H1 (cell line): ENCODE measurements around the gene BTNL8. TPM values are rescaled to one million over a fixed set of nuclear protein-coding genes. Genes with fewer than 3 reads are reported as not detected.

Experiments used
- CTCF ChIA-PET: fragments of 300-600 bp; sonication (Branson Sonifier 250); formaldehyde crosslinking; loops from one replicate; lab custom pipeline; 2021; ENCODE audit not compliant: partially characterized antibody; lab: Charles Lee
- POLR2A ChIA-PET: fragments of 300-600 bp; sonication (Branson Sonifier 250); formaldehyde crosslinking; loops from one replicate; lab custom pipeline; 2021; ENCODE audit warnings: inconsistent platforms; ENCODE audit not compliant: partially characterized antibody; lab: Charles Lee
- DNase-seq, 2 experiments: peaks; one replicate each; pipeline versions ENCODE4 v3.0.0 to v3.0.0-alpha.2; 2010 to 2022; ENCODE audit warnings: low spot score in 2 of 2, low read depth in 1 of 2, mixed read lengths in 1 of 2
- FAIRE-seq: peaks from 2 replicates; lab custom pipeline; 2011; peaks lifted over from hg19 to GRCh38; lab: Jason Lieb, UNC
- H2AFZ ChIP-seq: 2 replicates; pipeline ENCODE4 v1.8.1; 2012; ENCODE audit warnings: low read length, inconsistent platforms
- H2AK5ac ChIP-seq: 2 replicates; pipeline ENCODE4 v1.6.1; 2013; ENCODE audit warnings: low read depth, low read length
- H2BK120ac ChIP-seq: replicated peaks from 2 replicates; pipeline ENCODE3; 2013; ENCODE audit warnings: low read depth, low read length, inconsistent platforms
- H2BK12ac ChIP-seq: 2 replicates; pipeline ENCODE4 v1.6.1; 2013; ENCODE audit warnings: low read depth, low read length
- H2BK15ac ChIP-seq: 2 replicates; pipeline ENCODE4 v1.6.1; 2013; ENCODE audit warnings: low read length
- H2BK20ac ChIP-seq: 2 replicates; pipeline ENCODE4 v1.6.1; 2013; ENCODE audit warnings: low read length
- H2BK5ac ChIP-seq: 2 replicates; pipeline ENCODE4 v1.6.1; 2013; ENCODE audit warnings: low read depth, low read length
- H3K14ac ChIP-seq: 2 replicates; pipeline ENCODE4 v1.6.1; 2013; ENCODE audit warnings: inconsistent platforms; ENCODE audit not compliant: insufficient read length
- H3K18ac ChIP-seq: 2 replicates; pipeline ENCODE4 v1.6.1; 2013; ENCODE audit warnings: low read length; ENCODE audit errors: extremely low read depth
- H3K23ac ChIP-seq: 2 replicates; pipeline ENCODE4 v1.6.1; 2013; ENCODE audit warnings: inconsistent platforms; ENCODE audit not compliant: insufficient read length
- H3K23me2 ChIP-seq: 2 replicates; pipeline ENCODE4 v1.6.1; 2013; ENCODE audit warnings: low read depth, low read length
- H3K27ac ChIP-seq: 2 replicates; pipeline ENCODE4 v1.6.1; 2011; ENCODE audit warnings: low read depth, low read length, inconsistent platforms
- H3K27me3 ChIP-seq, 4 experiments: replicated peaks in 1 of 4; 1 replicate in 1 of 4; 2 replicates in 3 of 4; pipeline versions ENCODE4 v1.6.1 to v1.8.1; 2011 to 2013; ENCODE audit warnings: low read length in 3 of 4, mild to moderate bottlenecking in 3 of 4, inconsistent platforms in 2 of 4, mixed read lengths in 2 of 4, moderate library complexity in 1 of 4; ENCODE audit not compliant: control insufficient read depth in 3 of 4, insufficient read depth in 3 of 4; ENCODE audit errors: extremely low read depth in 1 of 4
- H3K36me3 ChIP-seq, 4 experiments: 2 replicates each; pipeline versions ENCODE4 v1.6.1 to v1.8.1; 2011 to 2013; ENCODE audit warnings: mild to moderate bottlenecking in 4 of 4, low read length in 3 of 4, moderate library complexity in 2 of 4, control low read depth in 1 of 4, inconsistent platforms in 1 of 4; ENCODE audit not compliant: insufficient read depth in 4 of 4, control insufficient read depth in 2 of 4
- H3K4ac ChIP-seq: replicated peaks from 2 replicates; pipeline ENCODE3; 2013; ENCODE audit warnings: low read length, low read depth, mixed read lengths, inconsistent platforms; ENCODE audit not compliant: insufficient read length
- H3K4me1 ChIP-seq, 4 experiments: replicated peaks in 1 of 4; 1 replicate in 1 of 4; 2 replicates in 3 of 4; pipeline versions ENCODE4 v1.6.1 to v1.8.1; 2011 to 2013; ENCODE audit warnings: low read length in 3 of 4, inconsistent platforms in 2 of 4, mixed read lengths in 1 of 4; ENCODE audit not compliant: insufficient read depth in 4 of 4, control insufficient read depth in 3 of 4
- H3K4me2 ChIP-seq, 2 experiments: 2 replicates each; pipeline versions ENCODE4 v1.6.1 to v1.8.1; 2011 to 2013; ENCODE audit warnings: low read depth in 2 of 2, low read length in 2 of 2, control low read depth in 1 of 2, inconsistent platforms in 1 of 2, mild to moderate bottlenecking in 1 of 2; ENCODE audit not compliant: insufficient read depth in 1 of 2
- H3K4me3 ChIP-seq, 4 experiments: fragments of 200-600, 300-600 bp in 1 of 4; sonication (generic), shearing (Covaris generic), sonication (Bioruptor Twin) in 1 of 4; 2 replicates each; pipeline versions ENCODE4 v1.5.1 to v1.8.1; 2011 to 2016; ENCODE audit warnings: low read length in 4 of 4, low read depth in 3 of 4, control low read depth in 2 of 4, inconsistent platforms in 2 of 4, mild to moderate bottlenecking in 2 of 4, mixed read lengths in 1 of 4, moderate library complexity in 1 of 4; ENCODE audit not compliant: insufficient read depth in 2 of 4; ENCODE audit errors: extremely low read depth in 1 of 4
- H3K56ac ChIP-seq: replicated peaks from 2 replicates; pipeline ENCODE3; 2013; ENCODE audit warnings: low read depth, mild to moderate bottlenecking, mixed read lengths, low read length, inconsistent platforms; ENCODE audit not compliant: insufficient read length
- H3K79me1 ChIP-seq: 2 replicates; pipeline ENCODE4 v1.6.1; 2013; ENCODE audit warnings: low read depth, low read length, control low read depth
- H3K79me2 ChIP-seq, 2 experiments: 2 replicates each; pipeline versions ENCODE4 v1.6.1 to v1.8.1; 2012 to 2013; ENCODE audit warnings: low read length in 2 of 2, mild to moderate bottlenecking in 2 of 2, inconsistent platforms in 1 of 2; ENCODE audit not compliant: insufficient read depth in 2 of 2, control insufficient read depth in 1 of 2
- H3K9ac ChIP-seq, 4 experiments: replicated peaks in 1 of 4; 1 replicate in 1 of 4; 2 replicates in 3 of 4; pipeline versions ENCODE4 v1.6.1 to v1.8.1; 2011 to 2013; ENCODE audit warnings: low read depth in 3 of 4, low read length in 3 of 4, control low read depth in 2 of 4, mild to moderate bottlenecking in 2 of 4, moderate library complexity in 2 of 4, inconsistent platforms in 1 of 4; ENCODE audit errors: extremely low read depth in 1 of 4
- H3K9me3 ChIP-seq, 2 experiments: 2 replicates each; pipeline versions ENCODE4 v1.6.1 to v1.8.1; 2012 to 2013; ENCODE audit warnings: mild to moderate bottlenecking in 2 of 2, moderate library complexity in 2 of 2, control low read depth in 1 of 2, inconsistent platforms in 1 of 2, low read depth in 1 of 2, low read length in 1 of 2, mixed read lengths in 1 of 2; ENCODE audit not compliant: insufficient read depth in 2 of 2
- H4K20me1 ChIP-seq, 2 experiments: replicated peaks in 1 of 2; 2 replicates each; pipeline versions ENCODE3 to v1.8.1; 2011 to 2013; ENCODE audit warnings: inconsistent platforms in 2 of 2, low read length in 2 of 2, mild to moderate bottlenecking in 1 of 2; ENCODE audit not compliant: insufficient read depth in 2 of 2, control insufficient read depth in 1 of 2
- H4K5ac ChIP-seq: 2 replicates; pipeline ENCODE4 v1.6.1; 2013; ENCODE audit warnings: low read length, low read depth, mixed read lengths, inconsistent platforms; ENCODE audit not compliant: insufficient read length
- H4K8ac ChIP-seq: 2 replicates; pipeline ENCODE4 v1.8.0; 2013; ENCODE audit warnings: mild to moderate bottlenecking, moderate library complexity, low read length, inconsistent platforms; ENCODE audit not compliant: insufficient read depth; ENCODE audit errors: extremely low read depth
- H4K91ac ChIP-seq: replicated peaks from 2 replicates; pipeline ENCODE3; 2013; ENCODE audit warnings: low read length, mixed read lengths, inconsistent platforms; ENCODE audit not compliant: insufficient read length
- CHD1 ChIP-seq: IDR thresholded peaks from 2 replicates; pipeline ENCODE4 v1.6.1; 2012; ENCODE audit warnings: low read depth, low read length, improper control_type of control experiment
- CTBP2 ChIP-seq: IDR thresholded peaks from 2 replicates; pipeline ENCODE4 v1.7.0; 2011; ENCODE audit warnings: borderline replicate concordance, mild to moderate bottlenecking, moderate library complexity, mixed read lengths, low read length; ENCODE audit not compliant: insufficient read depth, insufficient read length
- KDM4A ChIP-seq: IDR thresholded peaks from one replicate; pipeline ENCODE4 v1.7.1; 2012; ENCODE audit warnings: low read depth, mild to moderate bottlenecking, moderate library complexity, low read length, inconsistent platforms; ENCODE audit not compliant: severe bottlenecking
- RXRA ChIP-seq: IDR thresholded peaks from 2 replicates; pipeline ENCODE4 v1.6.1; 2011; ENCODE audit warnings: low read depth, mild to moderate bottlenecking, low read length, moderate library complexity; ENCODE audit not compliant: insufficient read depth
- TAF7 ChIP-seq: optimal IDR thresholded peaks from 2 replicates; pipeline ENCODE3; 2011; ENCODE audit warnings: low read depth, mild to moderate bottlenecking, inconsistent platforms, low read length, moderate library complexity, borderline replicate concordance
- WGBS, 2 experiments: shearing (Covaris generic) in 1 of 2; methylation state at CpG; one replicate each; pipeline versions ENCODE4 v1.1.6 to v1.1.7; 2013 to 2015; ENCODE audit warnings: low lambda C conversion rate in 2 of 2, mixed read lengths in 2 of 2, inconsistent platforms in 1 of 2, low coverage in 1 of 2, missing lambda C conversion rate in 1 of 2; ENCODE audit not compliant: insufficient replicate concordance in 2 of 2, insufficient coverage in 1 of 2, insufficient read length in 1 of 2; ENCODE audit errors: extremely low coverage in 1 of 2, missing lambda C conversion rate in 1 of 2; 5-methylcytosine and 5-hydroxymethylcytosine counted together
- polyA plus RNA-seq, 7 experiments: library from polyadenylated mRNA; depleted of rRNA in 3 of 7; stranded (reverse) in 5 of 7; unstranded in 2 of 7; fragments of >200 nt in 5 of 7; fragments of 200-250 nt in 2 of 7; gene quantifications; 1 replicate in 5 of 7; 2 replicates in 1 of 7; 4 replicates in 1 of 7; pipeline versions ENCODE4 v1.2.1 to v1.2.3, GENCODE V29; 2011 to 2013; ENCODE audit warnings: missing spikeins in 2 of 7, mixed read lengths in 2 of 7
- total RNA-seq: library from RNA; stranded (reverse); fragmentation: NEBNext Ultra II Directional; extraction: Animal tissue kit (Norgen Biotek cat#: 25700); gene quantifications from 2 replicates; pipeline ENCODE4 v1.2.1, GENCODE V29; 2021

Gene BTNL8
- total and polyA plus RNA-seq, 2 of the 8 experiments (the other 6 are each of a cell fraction or from before 2014, with no cell fraction given), result 0.32 to 0.48 TPM

DNA sequence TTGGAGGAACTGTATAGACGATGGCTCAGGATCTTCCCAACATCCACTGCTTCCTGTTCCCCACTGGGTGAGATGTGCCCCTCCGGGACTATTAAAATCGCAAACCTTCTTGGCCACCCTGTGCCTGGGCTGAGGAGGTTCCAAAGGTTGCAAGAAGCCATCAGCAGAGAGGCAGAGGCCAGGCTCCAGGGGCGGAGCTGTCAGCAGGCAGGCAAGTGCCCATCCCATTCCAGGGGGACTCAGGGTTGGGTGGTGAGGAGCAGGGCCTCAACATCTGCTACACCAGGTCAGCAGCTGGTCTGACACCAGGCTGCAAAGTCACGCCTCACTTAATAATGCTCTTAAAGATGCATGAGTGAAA is 91.9 kb downstream of the BTNL8 start:
- CTCF ChIA-PET, result no interaction called here
- no peaks in the 10 kb centered on the region for H3K27me3 ChIP-seq
- no peaks in the 10 kb centered on the region for H3K4me1 ChIP-seq
- no peak overlapping the region for H3K4ac ChIP-seq
- H2BK12ac ChIP-seq, result no peak overlapping the region
- no peak overlapping the region for H2BK15ac ChIP-seq
- H3K18ac ChIP-seq, result no peak overlapping the region
- no peaks in the 10 kb centered on the region for H3K36me3 ChIP-seq
- H2BK20ac ChIP-seq, result no peak overlapping the region
- H3K23me2 ChIP-seq, result 0 out of 2 replicates have a peak, but pooled peaks cover 1% of the 10 kb centered on the region
- no peak overlapping the region for H3K23ac ChIP-seq
- no peak overlapping the region for H4K91ac ChIP-seq
- H2BK120ac ChIP-seq, result no peak overlapping the region
- H2AFZ ChIP-seq, result no peak overlapping the region
- H4K8ac ChIP-seq, result no peak overlapping the region
- DNase-seq (no peak), FAIRE-seq (no peak)
- no peak overlapping the region for H2BK5ac ChIP-seq
- no peak overlapping the region for H3K27ac ChIP-seq
- peaks cover 0 to 5% of the 10 kb centered on the region in 2 experiments; a peak in 1 of 4 replicates for H3K9me3 ChIP-seq
- TF ChIP-seq TAF7 (no peak), KDM4A (no peak), RXRA (no peak), CHD1 (no peak), CTBP2 (no peak)
- TF ChIP-seq, all 59 proteins: peak for 0
- no peak overlapping the region for H4K5ac ChIP-seq
- WGBS, 2 experiments, result 78% methylated on average over 4 of the region's 5 CpGs; no CpG with 5 or more reads in 1 of the 2 experiments
- H2AK5ac ChIP-seq, result no peak overlapping the region
- no peak overlapping the region for H3K4me2 ChIP-seq
- POLR2A ChIA-PET, result no interaction called here
- H3K9ac ChIP-seq, result no peak overlapping the region
- no peaks in the 10 kb centered on the region for H4K20me1 ChIP-seq
- no peaks in the 10 kb centered on the region for H3K79me2 ChIP-seq
- H3K79me1 ChIP-seq, result no peaks in the 10 kb centered on the region
- H3K56ac ChIP-seq, result no peak overlapping the region
- no peak overlapping the region for H3K4me3 ChIP-seq
- no peak overlapping the region for H3K14ac ChIP-seq
